K562 (cell line): ENCODE results near the gene TYROBP. TPM values are rescaled to one million over a fixed set of nuclear protein-coding genes. Genes with fewer than 3 reads are reported as not detected.

Source experiments
- FOXK1 ChIP-seq: sonication (generic); formaldehyde crosslinking; IDR thresholded peaks from 2 replicates; pipeline ENCODE4 v1.8.0; 2022; ENCODE audit warnings: missing genetic modification reagents, mild to moderate bottlenecking, borderline replicate concordance
- polyA plus RNA-seq, 8 experiments: library from polyadenylated mRNA; depleted of rRNA in 4 of 8; stranded (reverse) in 5 of 8; unstranded in 3 of 8; fragments of >200 nt; fragmentation: Nextera tagmentation in 2 of 8; fragmentation: Illumina TruSeq in 1 of 8; extraction: Ambion mirVana in 2 of 8; extraction: Trizol in 1 of 8; gene quantifications; 2 replicates each; pipeline versions ENCODE4 v1.2.1 to v1.2.3, GENCODE V29; 2011 to 2014; ENCODE audit warnings: inconsistent platforms in 1 of 8, missing spikeins in 1 of 8
- total RNA-seq, 7 experiments: library from RNA; depleted of rRNA in 6 of 7; stranded (reverse); fragments of >200 nt in 6 of 7; fragmentation: Illumina TruSeq in 2 of 7; extraction: Trizol in 2 of 7; gene quantifications; 2 replicates each; pipeline versions ENCODE4 v1.2.1 to v1.2.3, GENCODE V29; 2011 to 2021; ENCODE audit warnings: low replicate concordance in 1 of 7
- TF ChIP-seq, protein P1 (sequence below), 2 experiments: fragments of 450-650 bp; formaldehyde crosslinking in 1 of 2; IDR thresholded peaks; 2 replicates each; pipeline versions ENCODE4 v1.4.0 to v1.6.1; 2014 to 2020; ENCODE audit warnings: mild to moderate bottlenecking in 2 of 2, borderline replicate concordance in 1 of 2, low read depth in 1 of 2
- TF ChIP-seq, protein P2 (sequence below): IDR thresholded peaks from 3 replicates; pipeline ENCODE4 v1.6.1; 2011; ENCODE audit warnings: borderline replicate concordance, mild to moderate bottlenecking; ENCODE audit not compliant: insufficient read length, insufficient read depth

Gene TYROBP
- total and polyA plus RNA-seq, 9 of the 15 experiments (the other 6 are each of a cell fraction or from before 2014, with no cell fraction given), result 0.72 to 8.2 (median 2.4) TPM

- TF ChIP-seq, protein P1, sequence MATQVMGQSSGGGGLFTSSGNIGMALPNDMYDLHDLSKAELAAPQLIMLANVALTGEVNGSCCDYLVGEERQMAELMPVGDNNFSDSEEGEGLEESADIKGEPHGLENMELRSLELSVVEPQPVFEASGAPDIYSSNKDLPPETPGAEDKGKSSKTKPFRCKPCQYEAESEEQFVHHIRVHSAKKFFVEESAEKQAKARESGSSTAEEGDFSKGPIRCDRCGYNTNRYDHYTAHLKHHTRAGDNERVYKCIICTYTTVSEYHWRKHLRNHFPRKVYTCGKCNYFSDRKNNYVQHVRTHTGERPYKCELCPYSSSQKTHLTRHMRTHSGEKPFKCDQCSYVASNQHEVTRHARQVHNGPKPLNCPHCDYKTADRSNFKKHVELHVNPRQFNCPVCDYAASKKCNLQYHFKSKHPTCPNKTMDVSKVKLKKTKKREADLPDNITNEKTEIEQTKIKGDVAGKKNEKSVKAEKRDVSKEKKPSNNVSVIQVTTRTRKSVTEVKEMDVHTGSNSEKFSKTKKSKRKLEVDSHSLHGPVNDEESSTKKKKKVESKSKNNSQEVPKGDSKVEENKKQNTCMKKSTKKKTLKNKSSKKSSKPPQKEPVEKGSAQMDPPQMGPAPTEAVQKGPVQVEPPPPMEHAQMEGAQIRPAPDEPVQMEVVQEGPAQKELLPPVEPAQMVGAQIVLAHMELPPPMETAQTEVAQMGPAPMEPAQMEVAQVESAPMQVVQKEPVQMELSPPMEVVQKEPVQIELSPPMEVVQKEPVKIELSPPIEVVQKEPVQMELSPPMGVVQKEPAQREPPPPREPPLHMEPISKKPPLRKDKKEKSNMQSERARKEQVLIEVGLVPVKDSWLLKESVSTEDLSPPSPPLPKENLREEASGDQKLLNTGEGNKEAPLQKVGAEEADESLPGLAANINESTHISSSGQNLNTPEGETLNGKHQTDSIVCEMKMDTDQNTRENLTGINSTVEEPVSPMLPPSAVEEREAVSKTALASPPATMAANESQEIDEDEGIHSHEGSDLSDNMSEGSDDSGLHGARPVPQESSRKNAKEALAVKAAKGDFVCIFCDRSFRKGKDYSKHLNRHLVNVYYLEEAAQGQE (IDR thresholded peaks at IDR 0.05; ENCODE audit: borderline replicate concordance), result peak; percentile 30; the same call in 1 of the 2 replicates
- TF ChIP-seq, protein P1 (CRISPR knock-in tag; IDR thresholded peaks at IDR 0.05; ENCODE audit: low read depth), result no peak
- no peak for TF ChIP-seq FOXK1 (CRISPR knock-in tag)
- TF ChIP-seq, protein P2, sequence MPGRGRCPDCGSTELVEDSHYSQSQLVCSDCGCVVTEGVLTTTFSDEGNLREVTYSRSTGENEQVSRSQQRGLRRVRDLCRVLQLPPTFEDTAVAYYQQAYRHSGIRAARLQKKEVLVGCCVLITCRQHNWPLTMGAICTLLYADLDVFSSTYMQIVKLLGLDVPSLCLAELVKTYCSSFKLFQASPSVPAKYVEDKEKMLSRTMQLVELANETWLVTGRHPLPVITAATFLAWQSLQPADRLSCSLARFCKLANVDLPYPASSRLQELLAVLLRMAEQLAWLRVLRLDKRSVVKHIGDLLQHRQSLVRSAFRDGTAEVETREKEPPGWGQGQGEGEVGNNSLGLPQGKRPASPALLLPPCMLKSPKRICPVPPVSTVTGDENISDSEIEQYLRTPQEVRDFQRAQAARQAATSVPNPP, result no peak
Observed at GRCh38 chr19:35942235-35942634, 34.1 kb upstream of the TYROBP start (continued).
